GM12891 (cell line): ENCODE results near the gene PLCZ1.

ENCODE experiments used
- POLR2A ChIP-seq: IDR thresholded peaks from 2 replicates; pipeline ENCODE4 v1.6.1; 2011; ENCODE audit warnings: low read depth, low read length, control low read depth
- POLR2AphosphoS5 ChIP-seq: IDR thresholded peaks from 2 replicates; pipeline ENCODE4 v1.6.1; 2011; ENCODE audit warnings: low read depth, low read length, control low read depth
- TAF1 ChIP-seq: IDR thresholded peaks from 2 replicates; pipeline ENCODE4 v1.6.1; 2011; ENCODE audit warnings: low read depth, low read length, control low read depth

- TF ChIP-seq POLR2AphosphoS5 (no peak), POLR2A (no peak), TAF1 (no peak)
Measured at GRCh38 chr12:18747895-18748294, 10.1 kb upstream of the PLCZ1 start.
